ENCODE data around the gene MST1R. TPM values are rescaled to one million over a fixed set of nuclear protein-coding genes. Genes with fewer than 3 reads are reported as not detected.
"Not testable (repeated sequence)": the region's sequence is repeated elsewhere in the genome, so short reads cannot be mapped to it uniquely, and the experiment has no call there.

MST1R gene
- total RNA-seq, 1 donor from 2014 or later: 0.31 TPM

GRCh38 chr3:49911124-49911420 lies 7.4 kb upstream of the MST1R start:
- DNase-seq: no peak

DNA sequence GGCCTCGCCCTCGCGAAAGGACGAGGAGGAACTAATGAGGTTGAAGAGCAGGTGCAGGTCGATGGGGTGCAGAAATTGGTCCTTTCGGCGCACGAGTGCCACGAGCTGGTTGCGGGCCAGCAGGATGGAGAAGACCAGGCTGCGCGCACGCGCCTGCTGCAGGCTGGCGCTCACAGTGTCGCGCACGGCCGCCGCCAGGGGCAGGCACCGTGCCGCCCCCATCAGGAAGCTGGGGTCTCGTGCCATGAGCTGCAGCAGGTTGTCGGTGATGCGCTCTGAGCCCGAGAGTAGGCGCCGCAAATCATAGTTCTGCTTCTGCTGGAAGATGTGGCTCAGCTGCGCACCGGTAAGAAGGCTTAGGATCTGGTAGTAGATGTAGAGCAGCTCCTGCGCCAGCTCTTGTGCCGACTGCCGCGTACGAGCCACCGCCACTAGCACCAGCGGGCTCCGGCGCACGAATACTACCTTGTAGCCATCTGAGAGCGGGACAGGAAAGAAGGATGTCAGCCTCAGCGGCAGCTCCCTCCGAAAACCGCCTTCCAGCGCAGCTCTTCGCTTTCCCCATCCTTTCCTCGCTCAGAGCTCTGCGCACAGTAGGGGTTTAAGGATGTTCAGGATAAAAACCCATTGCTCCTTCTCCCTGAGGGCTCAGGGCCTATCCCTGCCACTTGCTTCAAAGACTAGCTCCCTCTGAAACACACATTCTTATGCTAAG lies 6.9 kb upstream of the MST1R start:
- no peak for DNase-seq

DNA sequence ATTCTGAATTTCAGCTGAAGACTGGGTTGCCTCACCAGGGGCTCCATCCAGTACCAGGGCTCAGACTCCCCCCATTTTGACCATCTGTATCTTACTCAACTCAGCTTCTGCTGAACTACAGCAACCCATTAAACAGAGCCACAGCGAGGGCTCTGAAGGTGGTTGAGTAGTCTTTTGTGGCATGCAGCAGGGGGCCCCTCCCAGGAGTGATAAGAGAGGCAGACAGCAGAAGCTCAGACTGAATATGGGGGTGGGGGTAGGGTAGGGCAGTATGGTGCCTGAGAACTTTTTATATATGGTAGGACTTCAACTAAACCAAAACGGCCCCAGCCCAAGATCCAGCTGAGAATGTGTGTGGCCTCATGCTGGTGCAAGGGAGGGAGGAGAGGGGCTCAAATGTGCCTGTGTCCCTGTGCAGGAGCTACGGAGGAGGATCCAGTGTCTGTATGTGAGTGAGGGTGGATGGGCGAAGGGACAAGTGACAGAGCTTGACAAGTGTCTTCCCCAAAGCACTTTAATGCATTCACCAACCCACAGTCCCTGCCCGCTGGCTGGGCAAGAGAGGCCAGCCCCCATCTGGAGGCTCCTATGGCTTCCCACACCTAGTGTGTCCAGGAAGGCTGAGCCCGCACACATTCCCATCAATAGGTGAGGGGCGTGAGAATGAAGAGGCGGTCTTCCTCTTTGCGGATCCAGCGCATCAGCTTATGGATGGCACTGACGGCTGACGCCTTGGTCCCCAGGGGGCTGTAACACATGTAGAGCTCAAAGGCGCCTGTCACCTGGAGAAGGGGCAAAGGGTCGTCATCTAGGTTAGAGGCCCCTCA lies 4.9 kb upstream of the MST1R start:
- DNase-seq: no peak

GRCh38 chr3:49906073-49906743 lies 2.5 kb upstream of the MST1R start:
- peak; percentile 41 for DNase-seq

DNA sequence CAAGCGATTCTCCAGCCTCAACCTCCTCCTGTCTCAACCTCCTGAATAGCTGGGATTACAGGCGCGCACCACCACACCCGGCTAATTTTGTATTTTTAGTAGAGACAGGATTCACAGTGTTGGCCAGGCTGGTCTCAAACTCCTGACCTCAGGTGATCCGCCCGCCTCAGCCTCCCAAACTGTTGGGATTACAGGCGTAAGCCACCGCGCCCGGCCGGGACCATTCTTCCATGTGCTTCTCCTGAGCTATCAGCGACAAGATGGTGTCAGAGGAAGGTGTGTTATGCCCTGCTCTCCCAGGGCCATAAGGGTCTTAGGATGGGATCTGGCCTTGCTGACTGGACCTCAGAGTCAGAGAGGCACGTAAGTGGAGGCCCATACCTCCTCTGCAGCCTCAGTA lies 775 bp upstream of the MST1R start:
- not testable (repeated sequence) for DNase-seq

- no peak for DNase-seq
Observed at GRCh38 chr3:49902511-49903345, 945 bp downstream of the MST1R start.

- no peak for DNase-seq
Observed at GRCh38 chr3:49901366-49902339, 2.0 kb downstream of the MST1R start.

DNA sequence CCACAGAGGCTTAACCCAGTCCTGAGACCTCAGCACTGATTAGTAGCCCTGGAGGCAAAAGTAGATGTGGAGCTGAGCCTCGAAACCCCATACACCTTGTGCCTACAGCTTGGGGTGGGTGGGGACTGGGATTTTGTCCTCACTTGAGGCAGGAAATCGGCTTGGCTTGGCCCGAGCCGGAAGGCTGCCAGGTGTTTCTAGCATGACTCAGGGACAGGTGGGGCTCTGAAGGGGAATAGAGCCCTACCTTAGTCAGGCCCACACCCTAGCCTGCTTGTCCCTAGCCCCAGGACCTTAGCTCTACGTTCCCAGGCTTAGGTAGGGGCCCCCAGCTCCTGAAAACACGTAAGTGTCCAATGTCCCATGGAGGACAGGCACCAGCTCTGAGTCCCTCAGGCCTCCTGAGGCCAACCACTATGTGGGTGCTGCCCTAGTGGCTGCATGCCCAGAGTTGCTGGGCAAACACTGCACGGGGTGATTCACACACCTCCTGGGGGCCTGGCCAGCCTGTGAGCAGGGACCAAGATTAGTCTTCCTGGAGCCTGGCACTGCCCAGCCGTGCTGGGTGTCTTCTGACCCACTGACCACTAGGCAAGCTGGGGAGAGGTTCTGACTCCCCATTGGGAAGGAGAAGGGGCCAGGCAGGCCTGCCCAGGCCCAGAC lies 3.1 kb downstream of the MST1R start:
- no peak for DNase-seq

DNA sequence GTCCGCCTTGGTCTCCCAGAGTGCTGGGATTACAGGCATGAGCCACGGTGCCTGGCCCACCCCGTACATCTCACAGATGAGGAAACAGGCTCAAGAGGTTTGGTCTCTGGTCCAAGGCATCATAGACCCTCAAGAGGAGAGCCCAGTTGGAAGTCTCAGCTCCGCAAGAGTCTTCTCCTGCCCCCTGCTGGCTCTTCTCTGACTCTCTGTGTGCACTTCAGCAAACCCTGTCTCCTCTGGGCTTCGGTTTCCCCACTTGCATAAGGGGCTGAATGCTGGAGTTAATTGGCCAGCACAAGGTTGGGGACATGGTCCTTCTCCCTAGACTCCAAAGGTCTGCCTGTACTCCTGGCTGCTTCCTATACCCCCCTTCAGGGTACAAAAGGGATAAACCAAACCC lies 3.9 kb downstream of the MST1R start:
- DNase-seq: no peak

- no peak for DNase-seq
Observed at GRCh38 chr3:49898991-49899390, 4.7 kb downstream of the MST1R start.

DNA sequence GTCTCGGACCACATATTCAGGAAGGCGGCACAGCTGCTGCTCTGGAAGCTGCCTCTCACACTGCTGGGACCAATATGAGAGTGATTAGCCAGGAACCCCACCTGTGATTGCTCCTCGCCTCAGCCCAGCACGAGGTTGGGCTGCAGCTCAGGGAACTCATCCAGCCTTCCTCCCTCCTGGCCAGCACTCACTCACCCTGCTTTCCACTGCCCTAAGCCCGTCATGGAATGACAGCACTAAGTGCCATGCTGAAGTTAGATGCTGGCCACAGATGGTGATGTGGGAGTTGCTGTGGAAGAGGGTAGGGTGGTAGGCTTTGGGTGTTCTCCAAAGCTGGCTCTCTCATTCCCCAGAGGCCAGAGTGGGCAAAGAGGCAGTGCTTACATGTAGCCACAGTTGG lies 7.3 kb downstream of the MST1R start:
- DNase-seq: no peak

DNA sequence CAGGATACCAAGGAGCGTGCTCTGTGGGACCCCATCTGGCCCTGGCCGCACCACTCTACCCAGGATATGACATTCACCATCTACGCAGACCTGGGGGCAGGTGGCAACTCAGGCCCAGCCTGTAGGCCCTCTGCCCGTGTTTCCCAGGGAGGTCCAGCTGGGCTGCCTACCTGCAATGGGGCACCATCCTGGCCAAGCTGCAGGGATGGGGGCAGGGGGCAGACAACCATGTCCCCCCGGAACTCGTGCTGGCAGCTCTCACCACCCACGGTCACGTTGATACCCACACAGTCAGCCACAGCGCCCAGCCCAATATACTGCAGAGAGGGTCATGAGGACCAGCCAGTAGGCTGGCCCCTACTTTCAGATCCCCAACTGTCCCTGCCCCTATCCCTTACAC lies 7.9 kb downstream of the MST1R start:
- no peak for DNase-seq

DNA sequence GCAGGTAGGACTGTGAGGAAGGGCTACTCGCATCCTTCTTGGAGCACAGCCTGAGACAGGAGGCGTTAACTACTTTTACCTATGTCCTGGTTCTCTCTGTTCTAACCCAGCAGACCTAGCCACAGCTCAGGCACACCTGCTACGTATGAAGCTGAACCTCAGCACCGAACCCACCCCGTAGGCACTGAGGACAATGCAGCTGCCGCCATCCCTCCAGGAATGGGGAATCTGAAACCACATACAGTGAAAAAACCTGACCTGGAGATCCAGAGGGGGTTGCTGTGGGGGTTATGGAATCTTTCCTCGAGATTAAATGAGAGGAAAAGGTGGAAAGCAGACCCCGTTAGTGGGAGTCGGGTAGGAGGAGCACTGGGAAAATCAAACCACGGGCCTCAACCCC lies 14.4 kb downstream of the MST1R start:
- DNase-seq: no peak

- DNase-seq: no peak
Observed at GRCh38 chr3:49886922-49887265, 16.8 kb downstream of the MST1R start.

- no peak for DNase-seq
Observed at GRCh38 chr3:49883998-49884397, 19.7 kb downstream of the MST1R start.

DNA sequence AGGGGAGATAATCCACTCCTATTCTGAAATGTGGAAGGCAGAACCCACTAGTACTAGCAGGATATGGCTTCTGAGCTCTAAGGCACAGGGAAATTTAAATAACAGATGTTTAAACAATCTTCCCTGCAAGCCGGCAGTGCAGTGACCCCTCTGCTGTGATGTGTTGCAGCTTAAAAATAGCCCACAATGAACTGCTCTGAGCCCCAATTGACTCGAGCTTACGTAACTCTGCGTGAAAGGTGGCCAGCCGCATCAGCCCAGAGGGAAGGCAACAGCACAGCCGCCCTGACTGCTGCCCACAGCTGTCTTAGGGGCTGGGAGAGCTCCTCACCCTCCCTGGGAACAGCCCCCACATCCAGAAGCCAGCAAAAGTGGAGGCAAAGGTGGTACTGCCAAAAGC lies 21.5 kb downstream of the MST1R start:
- no peak for DNase-seq

GRCh38 chr3:49880581-49881315 lies 22.9 kb downstream of the MST1R start:
- DNase-seq: no peak

GRCh38 chr3:49879721-49880120 lies 24.0 kb downstream of the MST1R start:
- DNase-seq: no peak

DNA sequence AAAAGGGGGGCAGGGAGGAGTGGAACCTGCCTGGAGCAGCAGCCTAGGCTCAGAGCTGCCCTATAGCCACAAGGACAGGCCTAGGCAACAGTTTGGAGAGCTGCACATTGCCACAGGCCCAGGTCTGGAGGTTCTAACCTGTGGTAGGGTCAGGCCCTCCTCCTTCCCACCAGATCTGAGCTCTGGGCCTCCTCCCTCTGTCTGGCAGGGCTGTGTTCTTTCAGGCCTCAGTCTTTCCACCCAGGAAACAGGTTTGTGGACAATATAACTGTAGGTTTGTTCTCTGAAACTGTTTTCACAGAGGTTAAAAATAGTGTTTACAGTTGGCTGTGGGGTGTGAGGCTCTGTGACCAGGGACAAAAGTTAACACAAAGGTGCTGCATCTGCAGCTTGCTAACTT lies 25.0 kb downstream of the MST1R start:
- no peak for DNase-seq

- DNase-seq: no peak
Observed at GRCh38 chr3:49877716-49878115, 26.0 kb downstream of the MST1R start.

Data from occipital lobe (tissue), 2 donors.